Measurements from ENCODE around the gene CDON.

Gene CDON

DNA sequence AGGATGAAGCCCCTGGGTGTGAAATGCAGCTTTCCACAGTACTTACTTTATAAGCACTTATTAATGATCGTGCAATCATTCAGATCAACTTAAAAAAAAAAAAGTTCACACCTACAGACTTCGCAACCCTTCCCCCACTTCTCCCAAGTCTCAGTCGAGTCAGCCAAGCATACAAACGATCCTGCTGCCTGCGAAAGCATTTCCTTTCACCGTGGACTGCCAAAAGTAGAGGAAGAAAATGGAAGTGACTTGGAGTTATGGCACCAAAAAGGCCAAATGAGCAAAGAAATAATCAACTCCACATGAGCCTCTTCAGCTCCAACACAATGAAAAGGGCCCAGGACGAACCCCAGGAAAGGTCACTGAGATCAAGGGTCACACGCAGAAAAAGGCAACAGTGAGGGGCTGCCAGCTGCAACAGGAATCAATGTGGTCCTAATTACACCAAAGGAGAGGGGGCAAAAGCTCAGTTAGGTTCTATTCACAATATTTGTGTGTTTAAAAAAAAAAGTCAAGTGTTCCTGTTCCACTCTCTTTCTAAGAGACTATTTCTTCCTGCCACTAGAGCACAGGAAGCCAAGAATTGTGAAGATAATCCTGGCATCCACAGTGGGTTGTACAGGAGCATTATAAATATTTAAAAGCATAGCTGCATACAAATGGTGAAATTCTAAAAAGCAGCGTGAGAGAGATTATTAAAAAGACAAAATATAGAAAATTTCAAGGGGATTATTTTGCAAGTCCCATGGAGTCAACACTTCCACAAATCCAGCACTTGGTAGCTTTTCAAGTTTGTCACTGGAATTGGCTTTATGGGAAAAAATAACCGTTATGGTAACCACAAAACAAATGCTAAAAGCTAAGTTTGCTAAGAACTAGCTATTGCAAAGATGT, 28.4 kb downstream of the CDON start:
- H4K20me1 ChIP-seq (ENCODE audit: insufficient read depth, low read length): no peaks in the 10 kb centered on the region; the same call in 1 of the 2 replicates
- H3K27me3 ChIP-seq (ENCODE audit: insufficient read depth, low read length, poor library complexity): no peaks in the 10 kb centered on the region
- H3K4me3 ChIP-seq (ENCODE audit: low read depth in 1 of 2, low read length in 2 of 2): no peak overlapping the region
- no peaks in the 10 kb centered on the region for H3K36me3 ChIP-seq (ENCODE audit: insufficient read depth, low read length)
- no peak overlapping the region for H3K9ac ChIP-seq (ENCODE audit: low read depth, low read length)
- H3K9me3 ChIP-seq (ENCODE audit: insufficient read depth, low read length, severe bottlenecking): no peaks in the 10 kb centered on the region
- no peaks in the 10 kb centered on the region for H3K79me2 ChIP-seq (ENCODE audit: insufficient read depth, low read length)
- TF ChIP-seq CTCF (IDR thresholded peaks at IDR 0.05; ENCODE audit: borderline replicate concordance, extremely low read depth, low read length, poor library complexity, severe bottlenecking) (no peak), EZH2 (IDR thresholded peaks at IDR 0.05; ENCODE audit: borderline replicate concordance, low read depth, low read length, severe bottlenecking) (no peak)
- no peak overlapping the region for H2AFZ ChIP-seq (ENCODE audit: low read depth, low read length)
- H3K27ac ChIP-seq (ENCODE audit: low read length): no peak overlapping the region
- H3K4me2 ChIP-seq (ENCODE audit: insufficient read depth, low read length): no peak overlapping the region
- DNase-seq (no peak), ATAC-seq (ENCODE audit: insufficient read depth, low read depth) (no peak)
- no peaks in the 10 kb centered on the region for H3K4me1 ChIP-seq (ENCODE audit: insufficient read depth, low read length)

DNA sequence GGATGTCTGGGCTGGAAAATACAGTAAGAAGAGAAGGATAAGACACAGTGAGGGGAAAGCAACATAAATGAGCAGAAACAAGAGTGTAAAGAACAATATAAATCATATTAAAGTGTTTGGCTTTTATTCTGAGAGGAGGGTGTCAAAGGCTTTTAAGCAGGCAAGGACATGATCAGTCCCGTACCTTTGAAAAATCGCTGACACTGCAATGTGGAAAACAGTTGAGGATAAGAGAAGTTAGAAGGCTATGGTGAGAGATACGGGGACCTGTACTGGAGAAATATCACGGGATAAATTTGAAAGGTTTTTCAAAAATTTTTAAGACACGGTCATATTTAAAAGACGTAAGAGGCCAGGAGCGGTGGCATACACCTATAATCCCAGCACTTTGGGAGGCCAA, 30.3 kb downstream of the CDON start:
- no peak for TF ChIP-seq CTCF (IDR thresholded peaks at IDR 0.05; ENCODE audit: borderline replicate concordance, extremely low read depth, low read length, poor library complexity, severe bottlenecking)
- TF ChIP-seq EZH2 (IDR thresholded peaks at IDR 0.05; ENCODE audit: borderline replicate concordance, low read depth, low read length, severe bottlenecking): no peak
- ATAC-seq (ENCODE audit: insufficient read depth, low read depth): no peak
- H3K4me2 ChIP-seq (ENCODE audit: insufficient read depth, low read length): no peak overlapping the region
- H3K4me1 ChIP-seq (ENCODE audit: insufficient read depth, low read length): no peaks in the 10 kb centered on the region
- H4K20me1 ChIP-seq (ENCODE audit: insufficient read depth, low read length): no peaks in the 10 kb centered on the region; the same call in 1 of the 2 replicates
- no peak overlapping the region for H2AFZ ChIP-seq (ENCODE audit: low read depth, low read length)
- no peaks in the 10 kb centered on the region for H3K36me3 ChIP-seq (ENCODE audit: insufficient read depth, low read length)
- H3K27ac ChIP-seq (ENCODE audit: low read length): no peak overlapping the region
- DNase-seq: no peak
- no peak overlapping the region for H3K4me3 ChIP-seq (ENCODE audit: low read depth in 1 of 2, low read length in 2 of 2)
- H3K27me3 ChIP-seq (ENCODE audit: insufficient read depth, low read length, poor library complexity): no peaks in the 10 kb centered on the region
- no peaks in the 10 kb centered on the region for H3K79me2 ChIP-seq (ENCODE audit: insufficient read depth, low read length)
- H3K9ac ChIP-seq (ENCODE audit: low read depth, low read length): no peak overlapping the region
- H3K9me3 ChIP-seq (ENCODE audit: insufficient read depth, low read length, severe bottlenecking): no peaks in the 10 kb centered on the region

DNA sequence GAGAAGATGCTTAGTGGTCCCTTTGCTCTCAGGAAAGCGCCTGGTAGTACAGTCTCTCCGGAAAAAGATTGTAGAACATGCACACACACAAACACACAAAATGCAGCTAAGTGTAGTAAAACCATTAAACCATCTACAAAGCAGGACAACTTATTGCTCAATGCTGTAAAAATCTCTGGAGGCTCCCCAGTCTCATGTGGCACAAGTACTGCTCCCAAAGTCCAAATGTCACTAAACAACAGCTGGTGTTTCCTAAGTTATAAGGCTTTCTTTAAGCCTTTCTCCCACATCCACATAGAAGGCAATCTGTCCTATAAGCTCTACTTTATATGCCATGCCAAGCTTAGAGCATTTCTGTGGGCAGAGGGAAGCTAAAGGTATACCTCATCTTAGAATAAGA, 32.9 kb downstream of the CDON start:
- DNase-seq: no peak
- no peak for ATAC-seq (ENCODE audit: insufficient read depth, low read depth)
- Histone ChIP-seq H3K9me3 (ENCODE audit: insufficient read depth, low read length, severe bottlenecking) (no peaks in the 10 kb centered on the region), H3K4me1 (ENCODE audit: insufficient read depth, low read length) (no peaks in the 10 kb centered on the region), H3K9ac (ENCODE audit: low read depth, low read length) (no peak overlapping the region), H3K36me3 (ENCODE audit: insufficient read depth, low read length) (no peaks in the 10 kb centered on the region), H3K27ac (ENCODE audit: low read length) (no peak overlapping the region), H3K4me2 (ENCODE audit: insufficient read depth, low read length) (no peak overlapping the region), H3K79me2 (ENCODE audit: insufficient read depth, low read length) (no peaks in the 10 kb centered on the region), H3K4me3 (ENCODE audit: low read depth in 1 of 2, low read length in 2 of 2) (no peak overlapping the region), H3K27me3 (ENCODE audit: insufficient read depth, low read length, poor library complexity) (peaks cover 3% of the 10 kb centered on the region), H4K20me1 (ENCODE audit: insufficient read depth, low read length) (no peaks in the 10 kb centered on the region; the same call in 1 of the 2 replicates), H2AFZ (ENCODE audit: low read depth, low read length) (no peak overlapping the region)
- TF ChIP-seq CTCF (IDR thresholded peaks at IDR 0.05; ENCODE audit: borderline replicate concordance, extremely low read depth, low read length, poor library complexity, severe bottlenecking): no peak

All from DND-41 (cell line).